ENCODE data around the gene PDE6A. TPM values are rescaled to one million over a fixed set of nuclear protein-coding genes. Genes with fewer than 3 reads are reported as not detected.
A peak's percentile ranks its signal among the peaks of the same experiment; 100 is the strongest.

Gene PDE6A
- total and polyA plus RNA-seq, 9 of the 15 experiments (the other 6 are each of a cell fraction or from before 2014, with no cell fraction given): 0.01 to 0.04 (median 0.01) TPM; not detected in 6

DNA sequence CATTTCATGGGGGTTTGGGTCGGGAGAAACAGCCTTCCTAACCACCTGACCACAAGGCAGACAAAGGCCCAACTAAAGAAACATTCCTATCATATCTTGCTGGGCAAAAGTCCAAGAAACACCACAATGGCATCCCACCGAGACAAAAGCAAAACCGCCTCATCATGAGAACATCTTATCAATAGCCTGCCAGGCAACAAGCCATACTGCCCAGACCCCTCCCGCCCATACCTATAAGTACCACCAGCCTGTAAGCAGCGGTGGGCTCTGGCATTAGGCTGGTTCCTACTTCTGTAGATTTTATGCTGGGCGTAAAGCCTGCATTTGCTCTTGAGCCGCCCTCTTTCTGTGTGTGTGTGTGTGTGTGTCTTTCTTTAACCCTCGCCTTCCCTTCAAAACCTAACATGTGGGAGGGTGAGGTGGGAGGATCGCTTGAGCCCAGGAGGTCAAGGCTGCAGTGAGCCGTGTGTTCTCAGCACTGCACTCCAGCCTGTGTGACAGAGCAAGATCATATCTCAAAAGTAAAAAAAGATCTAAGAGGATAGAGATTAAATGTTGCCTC is 56.9 kb downstream of the PDE6A start (continued):
- TF ChIP-seq MAZ (CRISPR knock-in tag; conservative IDR thresholded peaks at IDR 0.05 in 1 of 2, IDR thresholded peaks at IDR 0.05 in 1 of 2) (peak in 1 of 2 experiments; percentile 34; a peak in 2 of 4 replicates), ZNF354B (CRISPR knock-in tag; IDR thresholded peaks at IDR 0.05) (no peak), MYC (IDR thresholded peaks at IDR 0.05; ENCODE audit: low read depth, low read length) (peak; percentile 55; the same call in 1 of the 2 replicates), MYC (CRISPR knock-in tag; IDR thresholded peaks at IDR 0.05; ENCODE audit: borderline replicate concordance, low read depth) (no peak), TEAD1 (CRISPR knock-in tag; IDR thresholded peaks at IDR 0.05) (peak; percentile 35 to 85; a peak in 3 of 4 replicates), BCOR (IDR thresholded peaks at IDR 0.05) (peak; percentile 59; the same call in 1 of the 2 replicates), MEF2D (tag; conservative IDR thresholded peaks at IDR 0.05; ENCODE audit: low read depth) (peak; percentile 59; the same call in 1 of the 2 replicates), SMAD4 (CRISPR knock-in tag; conservative IDR thresholded peaks at IDR 0.05) (0 out of 2 replicates have a peak, but pooled peaks have one; percentile 34), SMARCC2 (IDR thresholded peaks at IDR 0.05; ENCODE audit: low read depth) (peak; percentile 57; the same call in 1 of the 2 replicates), KLF13 (tag; IDR thresholded peaks at IDR 0.05; ENCODE audit: borderline replicate concordance, low read depth) (peak; percentile 56; the same call in 1 of the 2 replicates), CBFA2T3 (IDR thresholded peaks at IDR 0.05) (peak; percentile 71), KLF1 (tag; IDR thresholded peaks at IDR 0.05) (0 out of 2 replicates have a peak, but pooled peaks have one; percentile 22), NFYB (IDR thresholded peaks at IDR 0.05; ENCODE audit: extremely low read depth, insufficient read length) (no peak), HMG20B (CRISPR knock-in tag; IDR thresholded peaks at IDR 0.05) (no peak), EGR1 (conservative IDR thresholded peaks at IDR 0.05) (peak; percentile 70)
- TF ChIP-seq, protein P1, sequence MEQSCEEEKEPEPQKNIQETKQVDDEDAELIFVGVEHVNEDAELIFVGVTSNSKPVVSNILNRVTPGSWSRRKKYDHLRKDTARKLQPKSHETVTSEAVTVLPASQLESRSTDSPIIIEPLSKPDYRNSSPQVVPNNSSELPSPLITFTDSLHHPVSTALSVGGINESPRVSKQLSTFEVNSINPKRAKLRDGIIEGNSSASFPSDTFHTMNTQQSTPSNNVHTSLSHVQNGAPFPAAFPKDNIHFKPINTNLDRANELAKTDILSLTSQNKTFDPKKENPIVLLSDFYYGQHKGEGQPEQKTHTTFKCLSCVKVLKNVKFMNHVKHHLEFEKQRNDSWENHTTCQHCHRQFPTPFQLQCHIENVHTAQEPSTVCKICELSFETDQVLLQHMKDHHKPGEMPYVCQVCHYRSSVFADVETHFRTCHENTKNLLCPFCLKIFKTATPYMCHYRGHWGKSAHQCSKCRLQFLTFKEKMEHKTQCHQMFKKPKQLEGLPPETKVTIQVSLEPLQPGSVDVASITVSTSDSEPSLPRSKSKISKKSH (CRISPR knock-in tag; IDR thresholded peaks at IDR 0.05): no peak
- TF ChIP-seq, protein P2, sequence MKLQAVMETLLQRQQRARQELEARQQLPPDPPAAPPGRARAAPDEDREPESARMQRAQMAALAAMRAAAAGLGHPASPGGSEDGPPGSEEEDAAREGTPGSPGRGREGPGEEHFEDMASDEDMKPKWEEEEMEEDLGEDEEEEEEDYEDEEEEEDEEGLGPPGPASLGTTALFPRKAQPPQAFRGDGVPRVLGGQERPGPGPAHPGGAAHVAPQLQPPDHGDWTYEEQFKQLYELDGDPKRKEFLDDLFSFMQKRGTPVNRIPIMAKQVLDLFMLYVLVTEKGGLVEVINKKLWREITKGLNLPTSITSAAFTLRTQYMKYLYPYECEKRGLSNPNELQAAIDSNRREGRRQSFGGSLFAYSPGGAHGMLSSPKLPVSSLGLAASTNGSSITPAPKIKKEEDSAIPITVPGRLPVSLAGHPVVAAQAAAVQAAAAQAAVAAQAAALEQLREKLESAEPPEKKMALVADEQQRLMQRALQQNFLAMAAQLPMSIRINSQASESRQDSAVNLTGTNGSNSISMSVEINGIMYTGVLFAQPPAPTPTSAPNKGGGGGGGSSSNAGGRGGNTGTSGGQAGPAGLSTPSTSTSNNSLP (IDR thresholded peaks at IDR 0.05; ENCODE audit: borderline replicate concordance, low read depth, low read length): no peak
- TF ChIP-seq, protein P3, sequence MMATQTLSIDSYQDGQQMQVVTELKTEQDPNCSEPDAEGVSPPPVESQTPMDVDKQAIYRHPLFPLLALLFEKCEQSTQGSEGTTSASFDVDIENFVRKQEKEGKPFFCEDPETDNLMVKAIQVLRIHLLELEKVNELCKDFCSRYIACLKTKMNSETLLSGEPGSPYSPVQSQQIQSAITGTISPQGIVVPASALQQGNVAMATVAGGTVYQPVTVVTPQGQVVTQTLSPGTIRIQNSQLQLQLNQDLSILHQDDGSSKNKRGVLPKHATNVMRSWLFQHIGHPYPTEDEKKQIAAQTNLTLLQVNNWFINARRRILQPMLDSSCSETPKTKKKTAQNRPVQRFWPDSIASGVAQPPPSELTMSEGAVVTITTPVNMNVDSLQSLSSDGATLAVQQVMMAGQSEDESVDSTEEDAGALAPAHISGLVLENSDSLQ (IDR thresholded peaks at IDR 0.05): peak; percentile 58
- TF ChIP-seq, protein P4, sequence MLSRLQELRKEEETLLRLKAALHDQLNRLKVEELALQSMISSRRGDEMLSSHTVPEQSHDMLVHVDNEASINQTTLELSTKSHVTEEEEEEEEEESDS (CRISPR knock-in tag; IDR thresholded peaks at IDR 0.05): no peak
- TF ChIP-seq, protein P5, sequence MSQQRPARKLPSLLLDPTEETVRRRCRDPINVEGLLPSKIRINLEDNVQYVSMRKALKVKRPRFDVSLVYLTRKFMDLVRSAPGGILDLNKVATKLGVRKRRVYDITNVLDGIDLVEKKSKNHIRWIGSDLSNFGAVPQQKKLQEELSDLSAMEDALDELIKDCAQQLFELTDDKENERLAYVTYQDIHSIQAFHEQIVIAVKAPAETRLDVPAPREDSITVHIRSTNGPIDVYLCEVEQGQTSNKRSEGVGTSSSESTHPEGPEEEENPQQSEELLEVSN (IDR thresholded peaks at IDR 0.05; ENCODE audit: borderline replicate concordance in 1 of 2, extremely low read depth in 1 of 2, insufficient read depth in 1 of 2, insufficient read length in 1 of 2, low read depth in 1 of 2, low read length in 1 of 2, poor library complexity in 1 of 2, severe bottlenecking in 1 of 2): peak; percentile 11 to 16
- TF ChIP-seq, protein P6, sequence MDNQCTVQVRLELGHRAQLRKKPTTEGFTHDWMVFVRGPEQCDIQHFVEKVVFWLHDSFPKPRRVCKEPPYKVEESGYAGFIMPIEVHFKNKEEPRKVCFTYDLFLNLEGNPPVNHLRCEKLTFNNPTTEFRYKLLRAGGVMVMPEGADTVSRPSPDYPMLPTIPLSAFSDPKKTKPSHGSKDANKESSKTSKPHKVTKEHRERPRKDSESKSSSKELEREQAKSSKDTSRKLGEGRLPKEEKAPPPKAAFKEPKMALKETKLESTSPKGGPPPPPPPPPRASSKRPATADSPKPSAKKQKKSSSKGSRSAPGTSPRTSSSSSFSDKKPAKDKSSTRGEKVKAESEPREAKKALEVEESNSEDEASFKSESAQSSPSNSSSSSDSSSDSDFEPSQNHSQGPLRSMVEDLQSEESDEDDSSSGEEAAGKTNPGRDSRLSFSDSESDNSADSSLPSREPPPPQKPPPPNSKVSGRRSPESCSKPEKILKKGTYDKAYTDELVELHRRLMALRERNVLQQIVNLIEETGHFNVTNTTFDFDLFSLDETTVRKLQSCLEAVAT (IDR thresholded peaks at IDR 0.05): peak; percentile 44 to 73; a peak in 2 of 4 replicates
